ENCODE data around the gene SERPINI1. TPM values are rescaled to one million over a fixed set of nuclear protein-coding genes. Genes with fewer than 3 reads are reported as not detected.
A peak's percentile ranks its signal among the peaks of the same experiment; 100 is the strongest.

Gene SERPINI1
- total RNA-seq (10 to 100 TPM in 6 of 10 donors, 1 to 10 TPM in 4; 4.5 to 17.1 (median 11.3) TPM), polyA plus RNA-seq (1 to 10 TPM; 8.4 to 9.4 TPM)
- long read RNA-seq, donor 1, partial matches to known transcripts: 0 of 5 reads
- long read RNA-seq, donor 1, other reads (novel, unspliced or antisense): 1 of 5 reads
- long read RNA-seq, donor 2, transcript SERPINI1-202 (9 exons, 1,890 nt): major isoform, 11 of 14 reads
- long read RNA-seq, donor 2, partial matches to known transcripts: 2 of 14 reads
- long read RNA-seq, donor 2, other reads (novel, unspliced or antisense): 0 of 14 reads
- long read RNA-seq, donor 3, partial matches to known transcripts: 0 of 6 reads
- long read RNA-seq, donor 3, other reads (novel, unspliced or antisense): 3 of 6 reads

- WGBS, 2 donors: 1% methylated on average over 37 of the region's 37 CpGs
- H3K27ac ChIP-seq: peak within 1 kb of the TSS; percentile 71 to 96 (median 92)
- peak within 1 kb of the TSS; percentile 59 to 96 (median 84) for H3K4me3 ChIP-seq
- ATAC-seq (peak; percentile 86 to 95 (median 92)), DNase-seq (peak; percentile 82 to 91)
- peaks cover 0 to 48% (median 45%) of the 10 kb centered on the region in 9 donors for H3K4me1 ChIP-seq
- intact Hi-C loops (cut with DNase I): loop anchor here in 8 of 10 donors (2.0 to 10.0 kb wide), 7 partner anchors 75 to 149 kb away; no protein-coding TSS in a partner anchor
- peaks cover 0 to 5% (median 0%) of the 10 kb centered on the region in 9 donors for H3K36me3 ChIP-seq
- H3K9me3 ChIP-seq: no peaks in the 10 kb centered on the region
- peak in 2 of 9 donors; percentile 15 to 24 for TF ChIP-seq CTCF (IDR thresholded peaks at IDR 0.05)
- no peaks in the 10 kb centered on the region for H3K27me3 ChIP-seq
These were observed at the start of gene SERPINI1 for GRCh38 chr3:167735233-167736138. SERPINI1 (plus strand) TSS chr3:167735721; CDS start chr3:167789129, 53,408 bp downstream.

- H3K9me3 ChIP-seq: no peaks in the 10 kb centered on the region
- no peak for TF ChIP-seq CTCF (IDR thresholded peaks at IDR 0.05)
- H3K4me1 ChIP-seq: no peaks in the 10 kb centered on the region
- H3K4me3 ChIP-seq: no peak overlapping the region
- H3K27me3 ChIP-seq: no peaks in the 10 kb centered on the region
- intact Hi-C loops (cut with DNase I): no loop called here
- 59 to 70% methylated on average over 3 of the region's 3 CpGs for WGBS, 2 donors
- H3K27ac ChIP-seq: no peak overlapping the region
- peaks cover 0 to 97% (median 13%) of the 10 kb centered on the region in 9 donors for H3K36me3 ChIP-seq
- ATAC-seq: no peak
- DNase-seq: no peak
These were observed 44.2 kb upstream of the SERPINI1 start for GRCh38 chr3:167691366-167691765.

GRCh38 chr3:167694121-167694520, 41.4 kb upstream of the SERPINI1 start:
- DNase-seq (no peak), ATAC-seq (no peak)
- no peaks in the 10 kb centered on the region for H3K9me3 ChIP-seq
- no peak overlapping the region for H3K4me3 ChIP-seq
- peaks cover 0 to 88% (median 14%) of the 10 kb centered on the region in 9 donors for H3K36me3 ChIP-seq
- peaks cover 0 to 8% (median 0%) of the 10 kb centered on the region in 9 donors for H3K4me1 ChIP-seq
- no peak overlapping the region for H3K27ac ChIP-seq
- intact Hi-C loops (cut with DNase I): no loop called here
- TF ChIP-seq CTCF (IDR thresholded peaks at IDR 0.05): no peak
- 77 to 84% methylated on average over 2 of the region's 2 CpGs for WGBS, 2 donors
- H3K27me3 ChIP-seq: no peaks in the 10 kb centered on the region

- WGBS, 2 donors: 86 to 94% methylated on average over 4 of the region's 4 CpGs
- peaks cover 0 to 8% (median 0%) of the 10 kb centered on the region in 9 donors for H3K4me1 ChIP-seq
- intact Hi-C loops (cut with DNase I): no loop called here
These were observed 35.5 kb upstream of the SERPINI1 start for GRCh38 chr3:167700046-167700445.

More at GRCh38 chr3:167700046-167700445, 35.5 kb upstream of the SERPINI1 start:
- DNase-seq (no peak), ATAC-seq (no peak)
- no peak for TF ChIP-seq CTCF (IDR thresholded peaks at IDR 0.05)
- no peak overlapping the region for H3K4me3 ChIP-seq
- peaks cover 0 to 90% (median 14%) of the 10 kb centered on the region in 9 donors for H3K36me3 ChIP-seq
- H3K9me3 ChIP-seq: no peaks in the 10 kb centered on the region
- no peak overlapping the region for H3K27ac ChIP-seq
- H3K27me3 ChIP-seq: no peaks in the 10 kb centered on the region

All from heart right ventricle (tissue), 16 donors.